HepG2 (cell line): ENCODE results near the gene IL6ST. TPM values are rescaled to one million over a fixed set of nuclear protein-coding genes. Genes with fewer than 3 reads are reported as not detected.

Experiments
- ATAC-seq: fragments of 200-7000 bp; cut with Tn5 transposase; 3 replicates; pipeline ENCODE4 v1.9.1; 2020; ENCODE audit warnings: mild to moderate bottlenecking, moderate library complexity
- BruUV-seq: library from RNA; stranded (reverse); fragments of 400-500 nt; replicated peaks from 2 replicates; lab custom pipeline; 2021; lab: Mats Ljungman, UMichigan
- CTCF ChIA-PET: fragments of 300-600 bp; formaldehyde crosslinking; extraction: SDS; loops from one replicate; lab custom pipeline; 2021; ENCODE audit warnings: low total read pairs, inconsistent platforms, low intra/inter-chr PET ratio; lab: Yijun Ruan, JAX
- POLR2A ChIA-PET: fragments of 350-600 bp; sonication (Branson Sonifier 250); formaldehyde crosslinking; loops from one replicate; lab custom pipeline; 2020; ENCODE audit warnings: antibody characterized with exemption, inconsistent platforms; lab: Yijun Ruan, JAX
- DNase-seq: peaks from one replicate; pipeline ENCODE4 v3.0.0-alpha.2; 2015; ENCODE audit warnings: low spot score
- FAIRE-seq: peaks from 3 replicates; lab custom pipeline; 2011; peaks lifted over from hg19 to GRCh38; lab: Jason Lieb, UNC
- H2AFZ ChIP-seq: one replicate; pipeline ENCODE4 v1.6.1; 2011; ENCODE audit warnings: low read length, inconsistent platforms
- H3K27ac ChIP-seq: fragments of 300-600 bp; 3 replicates; pipeline ENCODE4 v1.8.0; 2011; ENCODE audit warnings: mixed run types, mild to moderate bottlenecking, mixed read lengths, low read length, inconsistent platforms; ENCODE audit not compliant: insufficient read depth; ENCODE audit errors: extremely low read length
- H3K27me3 ChIP-seq, 2 experiments: fragments of 200-600 bp in 1 of 2; 2 replicates in 1 of 2; 3 replicates in 1 of 2; pipeline versions ENCODE4 v1.6.0 to v1.8.0; 2011; ENCODE audit warnings: low read length in 2 of 2, mild to moderate bottlenecking in 2 of 2, moderate library complexity in 2 of 2, inconsistent platforms in 1 of 2; ENCODE audit not compliant: insufficient read depth in 2 of 2, control insufficient read depth in 1 of 2
- H3K36me3 ChIP-seq, 2 experiments: fragments of 200-600 bp in 1 of 2; replicated peaks in 1 of 2; 2 replicates in 1 of 2; 3 replicates in 1 of 2; pipeline versions ENCODE4 v1.5.1 to v1.8.0; 2011; ENCODE audit warnings: low read length in 2 of 2, inconsistent platforms in 1 of 2; ENCODE audit not compliant: insufficient read depth in 2 of 2, control insufficient read depth in 1 of 2
- H3K4me1 ChIP-seq: 2 replicates; pipeline ENCODE4 v1.5.1; 2012; ENCODE audit warnings: low read length, inconsistent platforms; ENCODE audit not compliant: insufficient read depth
- H3K4me2 ChIP-seq: 2 replicates; pipeline ENCODE4 v1.6.0; 2011; ENCODE audit warnings: low read depth, low read length, inconsistent platforms
- H3K4me3 ChIP-seq, 3 experiments: fragments of 200-600 bp in 1 of 3; sonication (generic), shearing (Covaris generic) in 1 of 3; replicated peaks in 1 of 3; 2 replicates each; pipeline ENCODE4 v1.5.1; 2011 to 2016; ENCODE audit warnings: low read length in 3 of 3, inconsistent platforms in 2 of 3, low read depth in 2 of 3, mild to moderate bottlenecking in 2 of 3, control low read depth in 1 of 3, mixed read lengths in 1 of 3; ENCODE audit not compliant: insufficient read depth in 1 of 3
- H3K79me2 ChIP-seq: one replicate; pipeline ENCODE4 v1.6.1; 2011; ENCODE audit warnings: low read length, inconsistent platforms; ENCODE audit not compliant: insufficient read depth
- H3K9ac ChIP-seq: 2 replicates; pipeline ENCODE4 v1.6.0; 2011; ENCODE audit warnings: mild to moderate bottlenecking, low read depth, low read length, inconsistent platforms; ENCODE audit not compliant: insufficient read depth
- H3K9me3 ChIP-seq: 2 replicates; pipeline ENCODE4 v1.5.1; 2012; ENCODE audit warnings: mild to moderate bottlenecking, low read length
- H4K20me1 ChIP-seq: 2 replicates; pipeline ENCODE4 v1.6.0; 2011; ENCODE audit warnings: inconsistent platforms, mild to moderate bottlenecking, low read length, moderate library complexity; ENCODE audit not compliant: insufficient read depth
- HDAC1 ChIP-seq: sonication (generic); formaldehyde crosslinking; IDR thresholded peaks from 2 replicates; pipeline ENCODE4 v1.5.1; 2020; ENCODE audit warnings: mild to moderate bottlenecking, missing genetic modification reagents
- HINFP ChIP-seq: sonication (generic); formaldehyde crosslinking; IDR thresholded peaks from 2 replicates; pipeline ENCODE4 v1.4.0; 2020; ENCODE audit warnings: low read depth, mild to moderate bottlenecking, missing genetic modification reagents
- HNF4A ChIP-seq: sonication (generic); formaldehyde crosslinking; IDR thresholded peaks from 2 replicates; pipeline ENCODE4 v1.4.0; 2020; ENCODE audit warnings: missing genetic modification reagents
- KDM4B ChIP-seq: sonication (generic); formaldehyde crosslinking; IDR thresholded peaks from 2 replicates; pipeline ENCODE4 v1.4.0; 2020; ENCODE audit warnings: missing genetic modification reagents
- MED1 ChIP-seq: sonication (generic); formaldehyde crosslinking; IDR thresholded peaks from 2 replicates; pipeline ENCODE4 v1.4.0; 2020; ENCODE audit warnings: missing genetic modification reagents
- MED13 ChIP-seq: sonication (generic); formaldehyde crosslinking; IDR thresholded peaks from 2 replicates; pipeline ENCODE4 v1.5.0; 2020; ENCODE audit warnings: missing genetic modification reagents
- MLX ChIP-seq: IDR thresholded peaks from 2 replicates; pipeline ENCODE4 v1.6.1; 2016
- SYNCRIP ChIP-seq: fragments of 200-400 bp; formaldehyde crosslinking; IDR thresholded peaks from 2 replicates; pipeline ENCODE4 v1.6.1; 2018; ENCODE audit warnings: mild to moderate bottlenecking, low read depth, low read length; ENCODE audit not compliant: insufficient read depth
- WIZ ChIP-seq: sonication (generic); formaldehyde crosslinking; IDR thresholded peaks from 2 replicates; pipeline ENCODE4 v1.5.1; 2020; ENCODE audit warnings: mild to moderate bottlenecking, missing genetic modification reagents
- ZBTB44 ChIP-seq: sonication (generic); formaldehyde crosslinking; IDR thresholded peaks from 2 replicates; pipeline ENCODE4 v1.4.0; 2020; ENCODE audit warnings: missing genetic modification reagents
- ZKSCAN1 ChIP-seq: fragments of 150-350 bp; IDR thresholded peaks from 2 replicates; pipeline ENCODE4 v1.6.1; 2014; ENCODE audit warnings: low read length
- ZNF556 ChIP-seq: sonication (generic); formaldehyde crosslinking; IDR thresholded peaks from 2 replicates; pipeline ENCODE4 v1.4.0; 2020; ENCODE audit warnings: mild to moderate bottlenecking, missing genetic modification reagents, borderline replicate concordance
- ZNF83 ChIP-seq: sonication (generic); formaldehyde crosslinking; IDR thresholded peaks from 2 replicates; pipeline ENCODE4 v1.4.0; 2020; ENCODE audit warnings: missing genetic modification reagents, mild to moderate bottlenecking, borderline replicate concordance
- WGBS: methylation state at CpG from one replicate; pipeline ENCODE4 v1.1.6; 2017; ENCODE audit warnings: low lambda C conversion rate; 5-methylcytosine and 5-hydroxymethylcytosine counted together
- in situ Hi-C: cut with HindIII; loops from 2 replicates; pipeline ENCODE4 v1.10.0; 2017; ENCODE audit warnings: low pct_unique_long_range_greater_than_20kb; ENCODE audit not compliant: extremely low pct_ligation_motif_present
- intact Hi-C: fragments of 100-400 bp; cut with micrococcal nuclease; formaldehyde crosslinking; loops from one replicate; pipeline ENCODE4 v1.10.0; 2022; ENCODE audit not compliant: unreplicated experiment
- polyA plus RNA-seq, 8 experiments: library from polyadenylated mRNA; depleted of rRNA in 3 of 8; stranded (reverse) in 7 of 8; unstranded in 1 of 8; fragments of >200 nt; fragmentation: Illumina TruSeq in 4 of 8; extraction: Trizol in 4 of 8; gene quantifications; 2 replicates each; pipeline versions ENCODE4 v1.2.1 to v1.2.3, GENCODE V29; 2011 to 2016; ENCODE audit warnings: low read depth in 4 of 8, missing spikeins in 1 of 8, mixed read lengths in 1 of 8; ENCODE audit not compliant: insufficient read depth in 1 of 8
- total RNA-seq, 5 experiments: library from RNA; depleted of rRNA; stranded (reverse); fragments of >200 nt; fragmentation: Illumina TruSeq; extraction: Trizol; gene quantifications; 2 replicates each; pipeline ENCODE4 v1.2.3, GENCODE V29; 2016; ENCODE audit warnings: low read depth in 1 of 5
- TF ChIP-seq, protein P1 (sequence below): IDR thresholded peaks from 2 replicates; pipeline ENCODE4 v1.6.1; 2018; ENCODE audit warnings: missing genetic modification reagents, mild to moderate bottlenecking, missing compliant biosample characterization
- TF ChIP-seq, protein P2 (sequence below): sonication (generic); formaldehyde crosslinking; IDR thresholded peaks from 2 replicates; pipeline ENCODE4 v1.5.1; 2020; ENCODE audit warnings: missing genetic modification reagents, mild to moderate bottlenecking, borderline replicate concordance
- TF ChIP-seq, protein P3 (sequence below): sonication (generic); formaldehyde crosslinking; IDR thresholded peaks from 2 replicates; pipeline ENCODE4 v1.4.0; 2020; ENCODE audit warnings: missing genetic modification reagents

Gene IL6ST
- total and polyA plus RNA-seq, 2 of the 13 experiments (the other 11 are each of a cell fraction or from before 2014, with no cell fraction given): 66.6 to 166 TPM

GRCh38 chr5:56011835-56012234 lies 17.1 kb upstream of the IL6ST start:
- no peaks in the 10 kb centered on the region for H4K20me1 ChIP-seq
- ATAC-seq (no peak), FAIRE-seq (no peak), DNase-seq (no peak)
- H3K4me2 ChIP-seq: no peak overlapping the region
- no TSS peak for BruUV-seq
- no peaks in the 10 kb centered on the region for H3K9me3 ChIP-seq
- H3K79me2 ChIP-seq: no peaks in the 10 kb centered on the region
- no peak overlapping the region for H2AFZ ChIP-seq
- in situ Hi-C loops (no loop called here), intact Hi-C loops (no loop called here)
- no peak overlapping the region for H3K9ac ChIP-seq
- H3K36me3 ChIP-seq: no peaks in the 10 kb centered on the region
- H3K4me1 ChIP-seq: peaks cover 28% of the 10 kb centered on the region
- H3K4me3 ChIP-seq: no peak overlapping the region
- POLR2A ChIA-PET: interaction anchor here (0.9 to 1.8 kb wide), 4 partner anchors 9 to 17 kb away, joined by 3 to 8 read pairs (median 6); partner anchors contain the start of gene IL6ST
- CTCF ChIA-PET: no interaction called here
- WGBS: 91% methylated on average over 3 of the region's 3 CpGs
- no peaks in the 10 kb centered on the region for H3K27me3 ChIP-seq
- peak overlapping the region; percentile 60 for H3K27ac ChIP-seq
- TF ChIP-seq MLX (CRISPR knock-in tag) (no peak), ZNF556 (CRISPR knock-in tag) (no peak), SYNCRIP (no peak), HNF4A (no peak), KDM4B (no peak), HINFP (CRISPR knock-in tag) (no peak), WIZ (CRISPR knock-in tag) (no peak), ZKSCAN1 (no peak), MED1 (no peak), MED13 (CRISPR knock-in tag) (no peak), HDAC1 (CRISPR knock-in tag) (no peak), ZNF83 (CRISPR knock-in tag) (no peak), ZBTB44 (no peak)
- TF ChIP-seq, protein P1, sequence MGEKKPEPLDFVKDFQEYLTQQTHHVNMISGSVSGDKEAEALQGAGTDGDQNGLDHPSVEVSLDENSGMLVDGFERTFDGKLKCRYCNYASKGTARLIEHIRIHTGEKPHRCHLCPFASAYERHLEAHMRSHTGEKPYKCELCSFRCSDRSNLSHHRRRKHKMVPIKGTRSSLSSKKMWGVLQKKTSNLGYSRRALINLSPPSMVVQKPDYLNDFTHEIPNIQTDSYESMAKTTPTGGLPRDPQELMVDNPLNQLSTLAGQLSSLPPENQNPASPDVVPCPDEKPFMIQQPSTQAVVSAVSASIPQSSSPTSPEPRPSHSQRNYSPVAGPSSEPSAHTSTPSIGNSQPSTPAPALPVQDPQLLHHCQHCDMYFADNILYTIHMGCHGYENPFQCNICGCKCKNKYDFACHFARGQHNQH (CRISPR knock-in tag): no peak
- TF ChIP-seq, protein P2, sequence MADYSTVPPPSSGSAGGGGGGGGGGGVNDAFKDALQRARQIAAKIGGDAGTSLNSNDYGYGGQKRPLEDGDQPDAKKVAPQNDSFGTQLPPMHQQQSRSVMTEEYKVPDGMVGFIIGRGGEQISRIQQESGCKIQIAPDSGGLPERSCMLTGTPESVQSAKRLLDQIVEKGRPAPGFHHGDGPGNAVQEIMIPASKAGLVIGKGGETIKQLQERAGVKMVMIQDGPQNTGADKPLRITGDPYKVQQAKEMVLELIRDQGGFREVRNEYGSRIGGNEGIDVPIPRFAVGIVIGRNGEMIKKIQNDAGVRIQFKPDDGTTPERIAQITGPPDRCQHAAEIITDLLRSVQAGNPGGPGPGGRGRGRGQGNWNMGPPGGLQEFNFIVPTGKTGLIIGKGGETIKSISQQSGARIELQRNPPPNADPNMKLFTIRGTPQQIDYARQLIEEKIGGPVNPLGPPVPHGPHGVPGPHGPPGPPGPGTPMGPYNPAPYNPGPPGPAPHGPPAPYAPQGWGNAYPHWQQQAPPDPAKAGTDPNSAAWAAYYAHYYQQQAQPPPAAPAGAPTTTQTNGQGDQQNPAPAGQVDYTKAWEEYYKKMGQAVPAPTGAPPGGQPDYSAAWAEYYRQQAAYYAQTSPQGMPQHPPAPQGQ (CRISPR knock-in tag): no peak
- TF ChIP-seq, protein P3, sequence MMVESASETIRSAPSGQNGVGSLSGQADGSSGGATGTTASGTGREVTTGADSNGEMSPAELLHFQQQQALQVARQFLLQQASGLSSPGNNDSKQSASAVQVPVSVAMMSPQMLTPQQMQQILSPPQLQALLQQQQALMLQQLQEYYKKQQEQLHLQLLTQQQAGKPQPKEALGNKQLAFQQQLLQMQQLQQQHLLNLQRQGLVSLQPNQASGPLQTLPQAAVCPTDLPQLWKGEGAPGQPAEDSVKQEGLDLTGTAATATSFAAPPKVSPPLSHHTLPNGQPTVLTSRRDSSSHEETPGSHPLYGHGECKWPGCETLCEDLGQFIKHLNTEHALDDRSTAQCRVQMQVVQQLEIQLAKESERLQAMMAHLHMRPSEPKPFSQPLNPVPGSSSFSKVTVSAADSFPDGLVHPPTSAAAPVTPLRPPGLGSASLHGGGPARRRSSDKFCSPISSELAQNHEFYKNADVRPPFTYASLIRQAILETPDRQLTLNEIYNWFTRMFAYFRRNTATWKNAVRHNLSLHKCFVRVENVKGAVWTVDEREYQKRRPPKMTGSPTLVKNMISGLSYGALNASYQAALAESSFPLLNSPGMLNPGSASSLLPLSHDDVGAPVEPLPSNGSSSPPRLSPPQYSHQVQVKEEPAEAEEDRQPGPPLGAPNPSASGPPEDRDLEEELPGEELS (CRISPR knock-in tag): no peak
